NT2/D1 (cell line): ENCODE data around the gene RBM4.

Source experiments
- SUZ12 ChIP-seq: IDR thresholded peaks from 2 replicates; pipeline ENCODE4 v1.6.1; 2011; ENCODE audit not compliant: insufficient read length, insufficient read depth; ENCODE audit errors: extremely low read depth
- ZNF274 ChIP-seq: IDR thresholded peaks from 2 replicates; pipeline ENCODE4 v1.6.1; 2011; ENCODE audit warnings: mild to moderate bottlenecking, low read depth, low read length

GRCh38 chr11:66653123-66653522 lies 14.6 kb downstream of the RBM4 start:
- TF ChIP-seq ZNF274 (no peak), SUZ12 (no peak)
